ENCODE data around the gene RPUSD4. TPM values are rescaled to one million over a fixed set of nuclear protein-coding genes. Genes with fewer than 3 reads are reported as not detected.

The RPUSD4 gene
- total RNA-seq, 1 experiment from 2014 or later = 40.1 TPM

DNA sequence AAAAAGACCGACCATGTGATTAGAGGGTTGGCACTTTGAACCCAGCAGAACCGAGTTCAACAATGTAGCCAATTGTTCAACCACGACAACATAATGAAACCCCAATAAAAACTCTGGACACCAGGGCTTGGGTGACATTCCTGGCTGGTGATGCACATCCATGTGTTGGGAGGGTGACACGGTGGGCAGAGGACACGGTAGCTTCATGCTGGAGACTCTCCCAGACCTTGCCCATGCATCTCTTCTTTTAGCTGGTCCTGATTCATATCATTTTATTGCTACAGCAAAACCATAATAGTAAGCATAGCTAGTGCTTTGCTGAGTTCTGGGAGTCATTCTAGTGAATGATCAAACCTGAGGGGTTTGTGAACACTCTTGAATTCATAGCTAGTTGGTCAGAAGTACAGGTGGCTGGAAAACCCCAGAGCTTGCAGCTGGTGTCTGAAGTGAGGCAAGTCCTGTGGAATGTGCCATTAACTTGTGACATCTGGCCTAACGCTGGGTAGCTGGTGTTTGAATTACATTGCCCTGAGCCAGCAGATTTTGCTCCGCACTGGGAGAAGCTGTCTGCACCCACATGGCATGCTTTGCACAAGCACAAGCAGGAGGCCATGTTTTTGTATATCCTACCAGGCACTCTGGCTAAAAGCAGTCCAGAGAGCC lies 14.0 kb downstream of the RPUSD4 start:
- ATAC-seq (no peak), DNase-seq (ENCODE audit: low read depth, low spot score) (no peak)
- H3K27ac ChIP-seq (ENCODE audit: low read depth, low read length) = no peak overlapping the region
- no peak for TF ChIP-seq SIN3A (IDR thresholded peaks at IDR 0.05; ENCODE audit: low read depth)
- no peak for TF ChIP-seq YY1 (IDR thresholded peaks at IDR 0.05; ENCODE audit: extremely low read depth, insufficient replicate concordance, low read depth, low read length)
- TF ChIP-seq FOSL1 (IDR thresholded peaks at IDR 0.05; ENCODE audit: low read depth) = no peak
- no peak for TF ChIP-seq EZH2 (IDR thresholded peaks at IDR 0.05)
- no peak for TF ChIP-seq ZBTB33 (IDR thresholded peaks at IDR 0.05; ENCODE audit: extremely low read depth, insufficient replicate concordance, low read length)
- TF ChIP-seq, protein P1, sequence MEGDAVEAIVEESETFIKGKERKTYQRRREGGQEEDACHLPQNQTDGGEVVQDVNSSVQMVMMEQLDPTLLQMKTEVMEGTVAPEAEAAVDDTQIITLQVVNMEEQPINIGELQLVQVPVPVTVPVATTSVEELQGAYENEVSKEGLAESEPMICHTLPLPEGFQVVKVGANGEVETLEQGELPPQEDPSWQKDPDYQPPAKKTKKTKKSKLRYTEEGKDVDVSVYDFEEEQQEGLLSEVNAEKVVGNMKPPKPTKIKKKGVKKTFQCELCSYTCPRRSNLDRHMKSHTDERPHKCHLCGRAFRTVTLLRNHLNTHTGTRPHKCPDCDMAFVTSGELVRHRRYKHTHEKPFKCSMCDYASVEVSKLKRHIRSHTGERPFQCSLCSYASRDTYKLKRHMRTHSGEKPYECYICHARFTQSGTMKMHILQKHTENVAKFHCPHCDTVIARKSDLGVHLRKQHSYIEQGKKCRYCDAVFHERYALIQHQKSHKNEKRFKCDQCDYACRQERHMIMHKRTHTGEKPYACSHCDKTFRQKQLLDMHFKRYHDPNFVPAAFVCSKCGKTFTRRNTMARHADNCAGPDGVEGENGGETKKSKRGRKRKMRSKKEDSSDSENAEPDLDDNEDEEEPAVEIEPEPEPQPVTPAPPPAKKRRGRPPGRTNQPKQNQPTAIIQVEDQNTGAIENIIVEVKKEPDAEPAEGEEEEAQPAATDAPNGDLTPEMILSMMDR (IDR thresholded peaks at IDR 0.05 in 2 of 3, conservative IDR thresholded peaks at IDR 0.05 in 1 of 3; ENCODE audit: borderline replicate concordance in 1 of 3, insufficient read depth in 1 of 3, low read depth in 2 of 3, low read length in 2 of 3) = no peak
- TF ChIP-seq ZFX (IDR thresholded peaks at IDR 0.05) = no peak
- no peak for TF ChIP-seq SP1 (IDR thresholded peaks at IDR 0.05; ENCODE audit: low read depth)
- no peak for TF ChIP-seq EGR1 (IDR thresholded peaks at IDR 0.05; ENCODE audit: low read depth)
- H3K4me3 ChIP-seq (replicated peaks in 1 of 2; ENCODE audit: low read depth in 1 of 2, low read length in 2 of 2) = no peak overlapping the region
- ChIA-PET RAD21 (ENCODE audit: low non-redundant PET in 1 of 2, low total read pairs in 2 of 2, uncharacterized antibody in 2 of 2, unreplicated experiment in 2 of 2) (no interaction called here), POLR2A (no interaction called here), CTCF (no interaction called here)
- no TSS peak for BruUV-seq (replicated peaks)
- peaks cover 0 to 6% of the 10 kb centered on the region in 2 experiments; a peak in 2 of 4 replicates for H3K9me3 ChIP-seq (ENCODE audit: control insufficient read depth in 1 of 2, insufficient read depth in 1 of 2, low read depth in 1 of 2, low read length in 2 of 2)
- H4K20me1 ChIP-seq (ENCODE audit: insufficient read depth) = no peaks in the 10 kb centered on the region
- H3K27me3 ChIP-seq (ENCODE audit: insufficient read depth, low read length) = no peaks in the 10 kb centered on the region
- H3K4me2 ChIP-seq (ENCODE audit: low read length) = no peak overlapping the region
- H3K79me2 ChIP-seq (ENCODE audit: insufficient read depth, low read length) = peaks cover 11% of the 10 kb centered on the region; the same call in 1 of the 2 replicates
- H3K4me1 ChIP-seq (ENCODE audit: control insufficient read depth in 1 of 2, insufficient read depth in 2 of 2, low read length in 2 of 2) = no peaks in the 10 kb centered on the region
- intact Hi-C loops (cut with micrococcal nuclease) = no loop called here
- H2AFZ ChIP-seq (ENCODE audit: low read depth, low read length, poor library complexity, severe bottlenecking) = no peak overlapping the region
- H3K9me2 ChIP-seq (ENCODE audit: insufficient read depth) = no peaks in the 10 kb centered on the region
- peaks cover 20 to 52% of the 10 kb centered on the region in 2 experiments for H3K36me3 ChIP-seq (ENCODE audit: control insufficient read depth in 1 of 2, insufficient read depth in 2 of 2, low read length in 2 of 2)
- H3K9ac ChIP-seq (ENCODE audit: low read length) = no peak overlapping the region

Data from HCT116 (cell line).